ENCODE measurements around the gene CCDC192. TPM values are rescaled to one million over a fixed set of nuclear protein-coding genes. Genes with fewer than 3 reads are reported as not detected.

Gene CCDC192
- total RNA-seq, 1 donor from 2014 or later: 0.31 TPM

DNA sequence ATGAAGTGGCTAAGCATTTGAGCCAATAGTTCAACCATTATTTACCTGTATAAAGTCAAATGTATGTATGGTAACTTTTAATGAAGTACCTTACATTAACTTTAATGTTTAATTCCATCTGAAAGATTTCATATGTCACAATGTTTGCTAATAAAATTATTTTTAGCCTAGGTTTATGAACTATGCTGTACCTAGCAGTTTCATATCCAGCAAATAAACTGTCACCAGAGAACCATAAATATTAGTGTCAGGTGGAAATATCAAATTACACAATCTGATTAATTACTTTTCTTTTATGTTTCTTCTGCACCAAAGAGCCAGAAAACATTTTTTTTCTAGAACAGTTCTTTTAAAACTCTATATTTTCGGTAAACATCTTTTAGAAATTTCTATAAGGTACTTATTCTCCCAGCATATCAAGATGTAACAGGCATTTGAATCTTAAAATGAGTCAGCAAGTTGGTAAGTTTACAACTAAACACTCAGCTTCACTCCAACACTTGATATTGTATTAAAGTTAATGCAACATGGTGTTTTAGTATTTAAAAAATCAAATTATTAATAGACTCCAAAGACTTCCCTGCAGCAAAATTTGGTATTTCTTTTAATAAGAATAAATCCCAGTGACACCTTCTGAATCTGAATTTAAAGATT, 8.5 kb upstream of the CCDC192 start:
- no peak overlapping the region for H3K27ac Mint-ChIP-seq
- H3K27me3 Mint-ChIP-seq: no peaks in the 10 kb centered on the region
- H3K36me3 Mint-ChIP-seq: no peaks in the 10 kb centered on the region
- TF ChIP-seq, protein P1, sequence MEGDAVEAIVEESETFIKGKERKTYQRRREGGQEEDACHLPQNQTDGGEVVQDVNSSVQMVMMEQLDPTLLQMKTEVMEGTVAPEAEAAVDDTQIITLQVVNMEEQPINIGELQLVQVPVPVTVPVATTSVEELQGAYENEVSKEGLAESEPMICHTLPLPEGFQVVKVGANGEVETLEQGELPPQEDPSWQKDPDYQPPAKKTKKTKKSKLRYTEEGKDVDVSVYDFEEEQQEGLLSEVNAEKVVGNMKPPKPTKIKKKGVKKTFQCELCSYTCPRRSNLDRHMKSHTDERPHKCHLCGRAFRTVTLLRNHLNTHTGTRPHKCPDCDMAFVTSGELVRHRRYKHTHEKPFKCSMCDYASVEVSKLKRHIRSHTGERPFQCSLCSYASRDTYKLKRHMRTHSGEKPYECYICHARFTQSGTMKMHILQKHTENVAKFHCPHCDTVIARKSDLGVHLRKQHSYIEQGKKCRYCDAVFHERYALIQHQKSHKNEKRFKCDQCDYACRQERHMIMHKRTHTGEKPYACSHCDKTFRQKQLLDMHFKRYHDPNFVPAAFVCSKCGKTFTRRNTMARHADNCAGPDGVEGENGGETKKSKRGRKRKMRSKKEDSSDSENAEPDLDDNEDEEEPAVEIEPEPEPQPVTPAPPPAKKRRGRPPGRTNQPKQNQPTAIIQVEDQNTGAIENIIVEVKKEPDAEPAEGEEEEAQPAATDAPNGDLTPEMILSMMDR (conservative IDR thresholded peaks at IDR 0.05): no peak
- no peak for DNase-seq (ENCODE audit: extremely low spot score, unreplicated experiment)
- H3K9me3 Mint-ChIP-seq: peaks cover 4% of the 10 kb centered on the region
- no peak overlapping the region for H3K4me3 Mint-ChIP-seq
- H3K4me1 Mint-ChIP-seq (ENCODE audit: unreplicated experiment): peaks cover 15% of the 10 kb centered on the region

DNA sequence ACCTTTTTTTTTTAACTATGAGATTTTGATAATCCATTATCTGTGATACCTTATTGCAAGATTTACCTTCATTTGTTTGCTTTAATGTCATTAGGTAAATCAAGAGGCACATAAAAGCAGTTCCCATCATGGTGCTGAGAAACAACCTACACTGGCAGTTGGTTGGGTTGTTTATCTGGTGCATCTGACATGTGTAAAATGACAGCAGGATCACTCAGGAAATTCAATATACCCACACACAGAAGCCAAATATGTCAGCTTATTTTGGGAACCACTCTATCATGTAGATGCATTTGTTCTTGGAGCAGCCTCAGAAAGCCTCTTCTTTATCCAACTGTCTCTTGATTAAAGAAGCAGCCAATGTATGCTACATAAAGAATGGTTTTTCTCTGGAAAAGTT, 7.8 kb upstream of the CCDC192 start:
- H3K4me1 Mint-ChIP-seq (ENCODE audit: unreplicated experiment): peaks cover 22% of the 10 kb centered on the region
- peaks cover 4% of the 10 kb centered on the region for H3K9me3 Mint-ChIP-seq
- DNase-seq (ENCODE audit: extremely low spot score, unreplicated experiment): no peak
- H3K27ac Mint-ChIP-seq: no peak overlapping the region
- TF ChIP-seq, protein P1 (conservative IDR thresholded peaks at IDR 0.05): no peak
- H3K4me3 Mint-ChIP-seq: no peak overlapping the region
- H3K36me3 Mint-ChIP-seq: no peaks in the 10 kb centered on the region
- no peaks in the 10 kb centered on the region for H3K27me3 Mint-ChIP-seq

GRCh38 chr5:127696683-127697082, 6.5 kb upstream of the CCDC192 start:
- H3K27me3 Mint-ChIP-seq: no peaks in the 10 kb centered on the region
- TF ChIP-seq, protein P1 (conservative IDR thresholded peaks at IDR 0.05): no peak
- H3K4me3 Mint-ChIP-seq: no peak overlapping the region
- no peak overlapping the region for H3K27ac Mint-ChIP-seq
- H3K9me3 Mint-ChIP-seq: no peaks in the 10 kb centered on the region
- peaks cover 28% of the 10 kb centered on the region for H3K4me1 Mint-ChIP-seq (ENCODE audit: unreplicated experiment)
- H3K36me3 Mint-ChIP-seq: no peaks in the 10 kb centered on the region
- no peak for DNase-seq (ENCODE audit: extremely low spot score, unreplicated experiment)

DNA sequence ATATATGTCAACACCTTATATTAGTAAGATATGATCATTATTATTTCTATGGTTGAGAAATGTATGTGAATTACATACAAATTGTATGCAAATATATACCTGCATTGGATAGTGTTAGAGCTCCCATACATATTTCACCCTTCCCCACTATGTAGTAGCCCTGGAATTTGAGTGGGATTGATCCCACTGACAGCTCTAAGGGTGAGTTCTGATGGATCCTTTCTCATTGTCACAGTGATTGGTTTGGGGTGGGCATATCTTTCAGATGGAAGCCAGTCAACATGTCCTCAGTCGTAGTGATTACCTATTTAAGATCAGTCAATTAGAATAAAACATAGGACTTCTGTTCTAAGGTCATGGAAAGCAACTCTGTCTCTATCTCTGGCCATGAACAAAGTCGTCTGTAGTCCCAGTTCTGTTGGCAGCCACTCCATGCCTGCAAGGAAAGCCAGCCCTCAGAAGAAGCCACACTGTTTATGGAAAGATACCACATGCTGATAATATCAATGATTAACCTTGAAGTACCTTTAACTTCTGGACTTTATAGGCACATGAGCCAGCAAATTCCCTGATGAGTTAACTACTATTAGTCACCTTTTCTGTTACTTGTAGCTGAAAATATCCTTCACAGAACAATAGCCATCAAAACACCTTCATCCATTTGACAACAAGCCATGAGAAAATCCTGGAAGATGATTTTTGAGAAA, 5.1 kb upstream of the CCDC192 start:
- H3K4me3 Mint-ChIP-seq: no peak overlapping the region
- no peaks in the 10 kb centered on the region for H3K36me3 Mint-ChIP-seq
- H3K4me1 Mint-ChIP-seq (ENCODE audit: unreplicated experiment): peaks cover 31% of the 10 kb centered on the region
- no peaks in the 10 kb centered on the region for H3K27me3 Mint-ChIP-seq
- H3K27ac Mint-ChIP-seq: no peak overlapping the region
- no peak for DNase-seq (ENCODE audit: extremely low spot score, unreplicated experiment)
- TF ChIP-seq, protein P1 (conservative IDR thresholded peaks at IDR 0.05): no peak
- no peaks in the 10 kb centered on the region for H3K9me3 Mint-ChIP-seq

DNA sequence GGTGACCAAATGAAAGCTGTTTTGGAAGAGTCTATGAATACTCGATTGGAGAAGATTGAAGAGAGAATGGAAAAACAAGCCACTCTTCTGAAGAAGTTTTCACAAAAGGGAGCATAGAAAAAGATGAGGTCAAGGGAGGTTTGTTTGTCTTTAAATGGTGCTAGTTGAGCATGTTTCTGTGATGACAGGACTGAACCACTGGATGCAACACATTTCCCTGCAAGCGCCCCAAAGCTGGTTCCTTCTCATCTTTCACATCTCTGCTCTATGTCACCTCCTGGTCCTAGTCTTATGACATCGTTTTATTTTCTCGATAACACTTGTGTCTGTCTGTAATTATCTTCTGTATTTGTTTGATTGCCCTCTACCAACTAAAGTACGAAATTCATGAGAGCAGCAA, 3.8 kb upstream of the CCDC192 start:
- Mint-ChIP-seq H3K27ac (no peak overlapping the region), H3K27me3 (no peaks in the 10 kb centered on the region)
- TF ChIP-seq, protein P1 (conservative IDR thresholded peaks at IDR 0.05): no peak

More for the DNA sequence above, 3.8 kb upstream of the CCDC192 start:
- Mint-ChIP-seq H3K9me3 (no peaks in the 10 kb centered on the region), H3K36me3 (no peaks in the 10 kb centered on the region), H3K4me1 (ENCODE audit: unreplicated experiment) (peaks cover 34% of the 10 kb centered on the region), H3K4me3 (no peak overlapping the region)
- DNase-seq (ENCODE audit: extremely low spot score, unreplicated experiment): no peak

All from type B pancreatic cell (in vitro differentiated cells).